HG03460 (cell line): Measurements from ENCODE around the gene EFNA5.

Experiments used
- ATAC-seq: cut with Tn5 transposase; IDR thresholded peaks from one replicate; pipeline ENCODE4 v1.9.1; 2021; ENCODE audit not compliant: unreplicated experiment

Gene EFNA5

GRCh38 chr5:107604990-107605389 is 65.7 kb downstream of the EFNA5 start:
- no peak for ATAC-seq

GRCh38 chr5:107604146-107604910 is 66.4 kb downstream of the EFNA5 start:
- no peak for ATAC-seq

GRCh38 chr5:107603349-107603748 is 67.4 kb downstream of the EFNA5 start:
- no peak for ATAC-seq

- ATAC-seq: no peak
Measured at GRCh38 chr5:107602896-107603295, 67.8 kb downstream of the EFNA5 start.

- ATAC-seq: no peak
Measured at GRCh38 chr5:107601076-107601475, 69.7 kb downstream of the EFNA5 start.

- ATAC-seq: no peak
Measured at GRCh38 chr5:107598958-107599357, 71.8 kb downstream of the EFNA5 start.

- ATAC-seq: no peak
Measured at GRCh38 chr5:107597803-107598202, 72.9 kb downstream of the EFNA5 start.

- no peak for ATAC-seq
Measured at GRCh38 chr5:107597247-107597646, 73.5 kb downstream of the EFNA5 start.

- no peak for ATAC-seq
Measured at GRCh38 chr5:107594253-107595045, 76.3 kb downstream of the EFNA5 start.

- no peak for ATAC-seq
Measured at GRCh38 chr5:107593009-107593408, 77.7 kb downstream of the EFNA5 start.

- ATAC-seq: no peak
Measured at GRCh38 chr5:107592515-107592914, 78.2 kb downstream of the EFNA5 start.

- ATAC-seq: no peak
Measured at GRCh38 chr5:107590686-107591085, 80.1 kb downstream of the EFNA5 start.

GRCh38 chr5:107589520-107590193 is 81.1 kb downstream of the EFNA5 start:
- ATAC-seq: no peak

GRCh38 chr5:107582625-107583024 is 88.1 kb downstream of the EFNA5 start:
- ATAC-seq: no peak

GRCh38 chr5:107580889-107581820 is 89.6 kb downstream of the EFNA5 start:
- ATAC-seq: no peak

GRCh38 chr5:107578051-107578635 is 92.6 kb downstream of the EFNA5 start:
- no peak for ATAC-seq

- no peak for ATAC-seq
Measured at GRCh38 chr5:107577394-107577950, 93.3 kb downstream of the EFNA5 start.

- ATAC-seq: no peak
Measured at GRCh38 chr5:107576736-107577393, 93.9 kb downstream of the EFNA5 start.

GRCh38 chr5:107576155-107576554 is 94.6 kb downstream of the EFNA5 start:
- no peak for ATAC-seq
